Glutamatergic neuron (in vitro differentiated cells): ENCODE results near the gene ARHGAP32. TPM values are rescaled to one million over a fixed set of nuclear protein-coding genes. Genes with fewer than 3 reads are reported as not detected.

Experiments
- DNase-seq: peaks from one replicate; pipeline ENCODE4 v3.0.0; 2022
- H3K27ac Mint-ChIP-seq: one replicate; pipeline ENCODE4 v1.8.0; 2020; ENCODE audit warnings: mild to moderate bottlenecking, mixed read lengths, inconsistent platforms; ENCODE audit not compliant: unreplicated experiment
- H3K27me3 Mint-ChIP-seq: one replicate; pipeline ENCODE4 v1.8.0; 2020; ENCODE audit warnings: mild to moderate bottlenecking, moderate library complexity, mixed read lengths, inconsistent platforms; ENCODE audit not compliant: unreplicated experiment
- H3K36me3 Mint-ChIP-seq: one replicate; pipeline ENCODE4 v1.8.0; 2020; ENCODE audit warnings: mild to moderate bottlenecking, mixed read lengths, inconsistent platforms; ENCODE audit not compliant: unreplicated experiment
- H3K4me1 Mint-ChIP-seq: one replicate; pipeline ENCODE4 v1.8.0; 2020; ENCODE audit warnings: mild to moderate bottlenecking, low read depth, mixed read lengths, inconsistent platforms; ENCODE audit not compliant: unreplicated experiment
- H3K4me3 Mint-ChIP-seq: one replicate; pipeline ENCODE4 v1.8.0; 2020; ENCODE audit warnings: mild to moderate bottlenecking, mixed read lengths, inconsistent platforms; ENCODE audit not compliant: unreplicated experiment
- H3K9me3 Mint-ChIP-seq: one replicate; pipeline ENCODE4 v1.8.0; 2020; ENCODE audit warnings: mild to moderate bottlenecking, moderate library complexity, mixed read lengths, inconsistent platforms; ENCODE audit not compliant: unreplicated experiment
- total RNA-seq: library from RNA; stranded (reverse); fragmentation: NEBNext Ultra II Directional; extraction: Animal tissue kit (Norgen Biotek cat#: 25700); gene quantifications from one replicate; pipeline ENCODE4 v1.2.1, GENCODE V29; 2021; ENCODE audit not compliant: unreplicated experiment
- TF ChIP-seq, protein P1 (sequence below): fragments of 200-600 bp; sonication (generic); IDR thresholded peaks from one replicate; pipeline ENCODE4 v1.5.0; 2021; ENCODE audit not compliant: partially characterized antibody, unreplicated experiment

Gene ARHGAP32
- total RNA-seq, 1 donor from 2014 or later, result 45.3 TPM

DNA sequence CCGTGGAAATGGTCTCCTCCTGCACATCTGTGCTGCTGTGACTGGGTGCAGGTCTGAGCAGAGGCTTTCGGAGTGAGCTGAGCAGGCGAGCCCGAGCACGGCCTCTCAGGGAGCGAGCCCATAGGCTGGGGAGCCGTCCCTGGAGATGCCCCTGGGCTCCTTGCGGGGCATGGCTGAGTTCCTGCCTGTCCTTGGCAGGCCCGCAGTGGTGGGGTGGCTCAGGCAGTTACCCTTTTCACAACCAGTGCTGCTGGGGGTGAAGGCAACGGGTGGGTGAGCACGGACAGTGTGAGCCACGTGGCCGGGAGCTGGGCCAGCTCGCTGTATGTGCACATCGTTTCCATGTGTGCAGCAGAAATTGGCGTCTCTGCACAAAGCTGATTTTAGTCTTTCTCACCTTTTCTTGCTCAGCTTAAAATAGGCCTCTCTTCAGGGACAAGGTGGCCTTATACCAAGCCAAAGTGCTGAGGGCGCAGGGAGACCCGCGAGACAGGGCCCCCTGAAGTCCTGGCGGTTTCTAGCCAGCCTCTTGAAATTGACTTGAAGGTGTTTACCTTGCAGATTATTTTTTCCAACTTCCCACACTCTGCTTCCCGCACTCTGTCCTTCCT is 249.2 kb downstream of the ARHGAP32 start, which contains the start of gene TP53AIP1:
Gene TP53AIP1, minus strand, starts transcription at position 55 of the 611 bp plus-strand sequence. CDS start 5,053 bp downstream, outside the sequence.
- TF ChIP-seq, protein P1, sequence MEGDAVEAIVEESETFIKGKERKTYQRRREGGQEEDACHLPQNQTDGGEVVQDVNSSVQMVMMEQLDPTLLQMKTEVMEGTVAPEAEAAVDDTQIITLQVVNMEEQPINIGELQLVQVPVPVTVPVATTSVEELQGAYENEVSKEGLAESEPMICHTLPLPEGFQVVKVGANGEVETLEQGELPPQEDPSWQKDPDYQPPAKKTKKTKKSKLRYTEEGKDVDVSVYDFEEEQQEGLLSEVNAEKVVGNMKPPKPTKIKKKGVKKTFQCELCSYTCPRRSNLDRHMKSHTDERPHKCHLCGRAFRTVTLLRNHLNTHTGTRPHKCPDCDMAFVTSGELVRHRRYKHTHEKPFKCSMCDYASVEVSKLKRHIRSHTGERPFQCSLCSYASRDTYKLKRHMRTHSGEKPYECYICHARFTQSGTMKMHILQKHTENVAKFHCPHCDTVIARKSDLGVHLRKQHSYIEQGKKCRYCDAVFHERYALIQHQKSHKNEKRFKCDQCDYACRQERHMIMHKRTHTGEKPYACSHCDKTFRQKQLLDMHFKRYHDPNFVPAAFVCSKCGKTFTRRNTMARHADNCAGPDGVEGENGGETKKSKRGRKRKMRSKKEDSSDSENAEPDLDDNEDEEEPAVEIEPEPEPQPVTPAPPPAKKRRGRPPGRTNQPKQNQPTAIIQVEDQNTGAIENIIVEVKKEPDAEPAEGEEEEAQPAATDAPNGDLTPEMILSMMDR, result no peak
- Mint-ChIP-seq H3K36me3 (no peaks in the 10 kb centered on the region), H3K27ac (no peak within 1 kb of the TSS), H3K9me3 (no peaks in the 10 kb centered on the region), H3K4me3 (no peak within 1 kb of the TSS), H3K4me1 (peaks cover 20% of the 10 kb centered on the region), H3K27me3 (peaks cover 3% of the 10 kb centered on the region)
- DNase-seq, result no peak

DNA sequence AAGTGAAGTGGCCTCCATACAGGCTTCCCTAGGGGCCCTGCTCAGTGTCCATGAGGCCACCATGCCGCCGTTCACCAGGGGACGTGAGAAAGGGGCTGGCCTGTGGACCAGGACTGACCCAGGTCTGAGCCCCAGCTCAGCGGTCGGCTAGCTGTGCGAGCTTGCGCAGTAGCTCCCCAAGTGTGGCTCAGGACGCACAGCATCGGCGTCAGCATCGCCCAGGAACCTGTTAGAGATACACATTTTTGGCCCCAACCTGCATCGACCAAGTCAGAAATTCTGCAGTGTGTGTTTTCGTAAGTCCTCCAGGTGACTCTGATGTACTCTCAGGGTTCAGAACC is 249.9 kb downstream of the ARHGAP32 start:
- H3K27ac Mint-ChIP-seq, result no peak overlapping the region
- TF ChIP-seq, protein P1, result no peak
- H3K36me3 Mint-ChIP-seq, result no peaks in the 10 kb centered on the region
- H3K4me1 Mint-ChIP-seq, result peaks cover 27% of the 10 kb centered on the region
- no peak for DNase-seq
- no peak overlapping the region for H3K4me3 Mint-ChIP-seq
- H3K9me3 Mint-ChIP-seq, result no peaks in the 10 kb centered on the region
- peaks cover 5% of the 10 kb centered on the region for H3K27me3 Mint-ChIP-seq

DNA sequence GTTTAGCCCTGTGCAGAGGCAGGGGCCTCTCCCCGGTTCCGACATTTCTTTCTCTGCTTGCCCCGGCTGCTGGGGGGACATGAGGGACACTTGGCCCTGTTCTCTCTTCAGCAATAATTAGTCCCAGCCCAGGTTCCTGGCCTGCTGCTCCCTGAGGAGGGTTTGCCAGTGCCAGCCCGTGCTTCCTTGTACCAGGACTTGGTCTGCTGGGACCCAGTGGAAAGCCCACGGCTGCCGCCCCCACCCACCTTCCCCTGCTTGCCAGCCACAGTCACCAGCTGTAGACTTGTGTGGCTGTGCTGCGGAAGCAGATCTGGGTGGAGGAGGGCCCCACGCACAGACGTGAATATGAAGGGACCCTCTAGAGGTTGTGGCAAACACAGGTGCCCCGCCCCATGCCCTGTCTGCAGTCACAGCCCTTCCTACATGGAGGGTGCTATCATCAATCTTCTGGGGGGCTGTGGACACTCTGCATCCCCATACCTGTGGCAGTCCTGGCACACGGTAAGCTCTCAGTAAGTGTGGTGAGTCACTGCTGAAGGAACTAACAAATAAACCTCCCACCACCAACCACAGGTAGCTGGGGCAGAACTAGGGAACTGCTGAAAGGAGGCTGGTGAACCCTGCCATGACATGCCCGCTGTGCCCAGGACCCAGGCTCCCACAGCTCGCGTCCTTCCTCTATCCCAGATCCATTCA is 250.4 kb downstream of the ARHGAP32 start:
- Mint-ChIP-seq H3K27ac (no peak overlapping the region), H3K27me3 (peaks cover 5% of the 10 kb centered on the region), H3K4me1 (peaks cover 31% of the 10 kb centered on the region), H3K4me3 (no peak overlapping the region), H3K36me3 (no peaks in the 10 kb centered on the region), H3K9me3 (no peaks in the 10 kb centered on the region)
- DNase-seq, result no peak
- TF ChIP-seq, protein P1, result no peak

DNA sequence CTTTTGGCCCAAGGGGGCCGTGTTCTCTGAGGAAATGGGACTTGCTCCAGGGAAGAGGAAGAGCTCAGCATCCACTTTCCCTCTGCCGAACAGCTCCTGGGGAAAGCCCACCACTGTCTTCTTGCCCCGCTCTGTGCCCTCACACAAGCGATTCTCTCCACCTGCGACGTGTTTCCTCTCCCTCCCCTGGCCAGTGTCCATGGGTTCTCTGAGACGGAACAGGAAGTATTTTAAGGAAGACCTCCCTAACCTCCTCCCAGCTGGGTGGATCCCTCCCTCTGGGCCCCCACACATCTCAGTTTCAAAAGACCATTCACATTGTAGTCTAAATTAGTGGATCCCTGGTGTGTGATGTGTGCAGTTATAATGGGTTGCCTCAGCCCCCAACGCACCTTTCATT is 251.0 kb downstream of the ARHGAP32 start:
- no peaks in the 10 kb centered on the region for H3K9me3 Mint-ChIP-seq
- no peak for DNase-seq
- no peaks in the 10 kb centered on the region for H3K36me3 Mint-ChIP-seq
- peaks cover 5% of the 10 kb centered on the region for H3K27me3 Mint-ChIP-seq
- H3K4me3 Mint-ChIP-seq, result no peak overlapping the region
- no peak overlapping the region for H3K27ac Mint-ChIP-seq
- H3K4me1 Mint-ChIP-seq, result peaks cover 34% of the 10 kb centered on the region
- TF ChIP-seq, protein P1, result no peak

DNA sequence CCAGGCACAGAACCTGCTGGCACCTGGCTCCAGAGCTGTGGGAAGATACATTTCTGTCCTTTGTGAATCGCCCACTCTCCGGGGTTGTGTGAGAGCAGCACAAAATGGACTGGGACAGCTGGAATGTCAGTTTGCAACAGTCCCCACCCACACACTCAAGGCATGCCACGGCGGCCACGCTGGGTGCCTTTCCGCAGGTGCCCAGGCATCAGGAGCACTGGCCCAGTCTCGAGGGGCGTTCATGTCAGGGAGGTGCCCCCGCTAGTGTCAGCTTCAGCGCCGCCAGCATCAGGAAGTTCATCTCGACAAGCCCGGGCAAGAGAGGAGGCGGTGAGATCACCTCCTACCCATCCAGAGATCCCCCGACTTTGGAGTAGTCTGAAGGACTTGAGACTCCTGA is 251.5 kb downstream of the ARHGAP32 start:
- Mint-ChIP-seq H3K27ac (no peak overlapping the region), H3K36me3 (no peaks in the 10 kb centered on the region), H3K9me3 (no peaks in the 10 kb centered on the region), H3K4me3 (no peak overlapping the region), H3K27me3 (peaks cover 5% of the 10 kb centered on the region), H3K4me1 (peaks cover 34% of the 10 kb centered on the region)
- TF ChIP-seq, protein P1, result no peak
- no peak for DNase-seq
